Activated CD8-positive, alpha-beta T cell treated with anti-CD3 and anti-CD28 coated beads for 36 hours (primary cell): ENCODE data around the gene SORCS3. TPM values are rescaled to one million over a fixed set of nuclear protein-coding genes. Genes with fewer than 3 reads are reported as not detected.

ENCODE experiments used
- ATAC-seq: fragments of 200-7000 bp; cut with Tn5 transposase; one replicate; pipeline ENCODE4 v1.10.0; 2021; ENCODE audit warnings: mild to moderate bottlenecking, moderate library complexity
- CTCF ChIA-PET: fragments of 350-600 bp; sonication (Branson Sonifier 250); formaldehyde crosslinking; loops from one replicate; lab custom pipeline; 2021; ENCODE audit warnings: antibody characterized with exemption; lab: Charles Lee
- POLR2A ChIA-PET: fragments of 350-600 bp; sonication (Branson Sonifier 250); formaldehyde crosslinking; loops from one replicate; lab custom pipeline; 2021; ENCODE audit warnings: antibody characterized with exemption; lab: Charles Lee
- DNase-seq: peaks from one replicate; pipeline ENCODE4 v3.0.0-alpha.2; 2020
- H3K27ac Mint-ChIP-seq: one replicate; pipeline ENCODE4 v1.8.0; 2021; ENCODE audit warnings: mild to moderate bottlenecking, mixed read lengths
- H3K27me3 Mint-ChIP-seq: one replicate; pipeline ENCODE4 v1.8.0; 2021; ENCODE audit warnings: mixed read lengths
- H3K36me3 Mint-ChIP-seq: one replicate; pipeline ENCODE4 v1.8.0; 2021; ENCODE audit warnings: low read depth, mixed read lengths
- H3K4me1 Mint-ChIP-seq: one replicate; pipeline ENCODE4 v1.8.0; 2021; ENCODE audit warnings: low read depth, mixed read lengths
- H3K4me3 Mint-ChIP-seq: one replicate; pipeline ENCODE4 v1.8.0; 2021; ENCODE audit warnings: mild to moderate bottlenecking, moderate library complexity, mixed read lengths
- H3K9me3 Mint-ChIP-seq: one replicate; pipeline ENCODE4 v1.8.0; 2021; ENCODE audit warnings: mixed read lengths
- CTCF ChIP-seq: fragments of 200-600 bp; IDR thresholded peaks from one replicate; pipeline ENCODE4 v1.8.0; 2022; ENCODE audit warnings: antibody characterized with exemption, mild to moderate bottlenecking
- intact Hi-C: fragments of 100-400 bp; cut with micrococcal nuclease; formaldehyde crosslinking; loops from one replicate; pipeline ENCODE4 v1.10.0; 2022
- total RNA-seq, 2 experiments: library from RNA; stranded (reverse); gene quantifications; one replicate each; pipeline ENCODE4 v1.2.3, GENCODE V29; 2021

The SORCS3 gene
- total RNA-seq, 2 experiments from 2014 or later, result not detected

GRCh38 chr10:104767282-104767681, 126.2 kb downstream of the SORCS3 start:
- ATAC-seq, result no peak
- H3K9me3 Mint-ChIP-seq, result no peaks in the 10 kb centered on the region
- no peak overlapping the region for H3K4me3 Mint-ChIP-seq
- no peak for TF ChIP-seq CTCF
- H3K27ac Mint-ChIP-seq, result no peak overlapping the region
- peaks cover 3% of the 10 kb centered on the region for H3K27me3 Mint-ChIP-seq
- DNase-seq, result no peak
- intact Hi-C loops, result no loop called here
- CTCF ChIA-PET, result no interaction called here
- H3K36me3 Mint-ChIP-seq, result no peaks in the 10 kb centered on the region
- POLR2A ChIA-PET, result no interaction called here
- no peaks in the 10 kb centered on the region for H3K4me1 Mint-ChIP-seq

DNA sequence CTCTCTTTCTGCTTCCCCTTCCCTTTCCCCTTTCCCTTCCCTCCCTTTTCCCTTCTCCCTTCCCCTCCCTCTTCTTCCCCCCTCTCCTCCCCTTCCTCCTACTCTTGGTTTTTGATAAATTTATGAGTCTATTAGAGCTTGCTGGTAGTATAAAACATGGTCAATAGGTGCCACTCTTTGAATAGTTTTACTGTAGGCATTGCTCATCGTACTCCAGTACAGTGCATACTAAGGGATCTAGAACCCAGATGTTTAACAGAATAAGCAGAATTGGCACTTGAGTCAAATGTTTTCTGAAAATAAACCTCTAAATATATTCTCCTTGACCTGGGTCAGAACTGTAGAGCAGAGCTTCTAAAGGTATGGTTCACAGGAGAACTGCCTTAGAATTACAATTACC, 126.7 kb downstream of the SORCS3 start:
- ATAC-seq, result no peak
- POLR2A ChIA-PET, result no interaction called here
- H3K36me3 Mint-ChIP-seq, result no peaks in the 10 kb centered on the region

GRCh38 chr10:104773105-104773504, 132.0 kb downstream of the SORCS3 start:
- no peak for DNase-seq
- H3K27ac Mint-ChIP-seq, result no peak overlapping the region
- no peak overlapping the region for H3K4me3 Mint-ChIP-seq
- no peaks in the 10 kb centered on the region for H3K4me1 Mint-ChIP-seq
- ChIA-PET POLR2A (no interaction called here), CTCF (no interaction called here)
- no peaks in the 10 kb centered on the region for H3K36me3 Mint-ChIP-seq
- ATAC-seq, result no peak
- peaks cover 9% of the 10 kb centered on the region for H3K27me3 Mint-ChIP-seq
- intact Hi-C loops, result no loop called here
- TF ChIP-seq CTCF, result no peak
- H3K9me3 Mint-ChIP-seq, result no peaks in the 10 kb centered on the region

More for the DNA sequence above, 126.7 kb downstream of the SORCS3 start:
- Mint-ChIP-seq H3K4me3 (no peak overlapping the region), H3K27ac (no peak overlapping the region), H3K27me3 (peaks cover 5% of the 10 kb centered on the region), H3K9me3 (no peaks in the 10 kb centered on the region), H3K4me1 (no peaks in the 10 kb centered on the region)
- no peak for TF ChIP-seq CTCF
- DNase-seq, result no peak
- intact Hi-C loops, result no loop called here
- CTCF ChIA-PET, result no interaction called here

DNA sequence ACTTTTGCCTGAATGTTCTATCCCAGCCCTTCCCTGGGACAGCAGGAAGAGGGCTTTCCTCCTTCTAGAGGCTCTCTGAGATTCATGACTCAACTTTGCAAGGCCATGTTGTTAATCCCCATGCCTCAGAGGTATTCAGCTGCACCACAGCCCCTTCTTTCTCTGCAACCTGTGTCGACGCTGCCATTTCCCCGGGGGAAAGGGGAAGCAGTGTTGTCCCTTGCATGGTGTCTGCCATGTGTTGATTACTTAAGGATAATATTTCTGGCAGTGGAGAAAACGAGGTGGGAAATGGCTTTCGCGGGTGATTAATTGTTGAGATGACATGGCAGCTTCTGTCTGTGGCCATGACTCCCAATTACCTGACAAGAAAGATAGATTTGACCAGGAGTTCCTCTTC, 133.1 kb downstream of the SORCS3 start:
- Mint-ChIP-seq H3K27ac (no peak overlapping the region), H3K9me3 (no peaks in the 10 kb centered on the region), H3K27me3 (peaks cover 12% of the 10 kb centered on the region), H3K4me1 (no peaks in the 10 kb centered on the region), H3K36me3 (no peaks in the 10 kb centered on the region), H3K4me3 (no peak overlapping the region)
- no peak for TF ChIP-seq CTCF
- ChIA-PET POLR2A (no interaction called here), CTCF (no interaction called here)
- DNase-seq (no peak), ATAC-seq (no peak)
- intact Hi-C loops, result no loop called here

GRCh38 chr10:104777086-104777799, 136.2 kb downstream of the SORCS3 start:
- ChIA-PET CTCF (no interaction called here), POLR2A (no interaction called here)
- no peak for TF ChIP-seq CTCF
- Mint-ChIP-seq H3K9me3 (no peaks in the 10 kb centered on the region), H3K4me3 (no peak overlapping the region), H3K27ac (no peak overlapping the region), H3K36me3 (no peaks in the 10 kb centered on the region), H3K27me3 (peaks cover 9% of the 10 kb centered on the region), H3K4me1 (no peaks in the 10 kb centered on the region)
- no peak for DNase-seq
- intact Hi-C loops, result no loop called here
- no peak for ATAC-seq
